ENCODE results near the gene AICDA.
"Not testable (repeated sequence)": the region's sequence is repeated elsewhere in the genome, so short reads cannot be mapped to it uniquely, and the experiment has no call there.

AICDA gene
- 0 reads per million in 2 donors for total RNA-seq

- no peak for DNase-seq
These were observed at the start of gene AICDA for GRCh38 chr12:8612629-8613028. Gene AICDA, minus strand, starts transcription at chr12:8612859. Its CDS starts 92 bp downstream, at chr12:8612767.

- DNase-seq = no peak
These were observed 49.1 kb upstream of the AICDA start for GRCh38 chr12:8661751-8662150.

- no peak for DNase-seq
These were observed 48.4 kb upstream of the AICDA start for GRCh38 chr12:8661016-8661415.

GRCh38 chr12:8658346-8658745 is 45.7 kb upstream of the AICDA start:
- DNase-seq = no peak

GRCh38 chr12:8655421-8655820 is 42.8 kb upstream of the AICDA start:
- DNase-seq = no peak

GRCh38 chr12:8648576-8649205 is 36.0 kb upstream of the AICDA start:
- DNase-seq = no peak

- DNase-seq = no peak
These were observed 35.3 kb upstream of the AICDA start for GRCh38 chr12:8647968-8648367.

- peak; percentile 8 for DNase-seq
These were observed 31.9 kb upstream of the AICDA start for GRCh38 chr12:8644345-8645248.

DNA sequence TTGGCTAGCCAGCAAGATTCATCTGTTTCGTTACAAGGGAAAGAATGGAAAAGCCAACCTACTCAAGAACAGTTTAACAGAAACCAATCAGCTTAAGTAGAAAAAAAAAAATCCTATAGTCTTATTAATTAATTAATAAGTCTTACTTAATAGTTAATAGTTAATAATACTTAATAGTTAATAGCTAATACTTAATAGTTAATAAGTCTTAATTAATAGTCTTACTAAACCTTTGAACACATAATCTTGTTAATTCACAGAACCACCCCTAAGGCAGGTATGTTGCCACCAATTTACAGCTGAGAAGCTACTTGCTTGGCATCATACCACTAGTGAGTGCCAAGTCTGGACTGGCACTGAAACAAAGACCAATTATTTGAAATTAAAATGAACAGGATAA is 30.1 kb upstream of the AICDA start:
- DNase-seq = no peak

GRCh38 chr12:8639936-8640335 is 27.3 kb upstream of the AICDA start:
- no peak for DNase-seq

DNA sequence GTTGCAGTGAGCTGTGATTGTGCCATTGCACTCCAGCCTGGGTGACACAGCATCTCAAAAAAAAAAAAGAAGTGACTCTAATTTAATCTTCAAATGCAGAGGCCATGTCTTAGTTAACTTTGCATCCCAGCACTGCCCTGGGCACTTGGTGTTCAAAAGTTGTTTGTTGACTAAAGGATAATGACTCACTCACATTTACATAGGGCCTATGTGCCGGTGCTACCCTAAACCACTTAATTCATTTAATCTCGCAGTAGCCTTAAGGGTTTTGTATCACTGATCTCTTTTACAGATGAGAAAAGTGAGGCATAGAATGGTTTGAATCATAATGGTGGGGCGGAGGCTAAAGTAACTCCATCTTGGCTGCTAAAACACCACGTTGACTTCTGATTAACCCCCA is 26.3 kb upstream of the AICDA start:
- no peak for DNase-seq

- no peak for DNase-seq
These were observed 25.0 kb upstream of the AICDA start for GRCh38 chr12:8637666-8638065.

GRCh38 chr12:8637244-8637643 is 24.6 kb upstream of the AICDA start:
- no peak for DNase-seq

DNA sequence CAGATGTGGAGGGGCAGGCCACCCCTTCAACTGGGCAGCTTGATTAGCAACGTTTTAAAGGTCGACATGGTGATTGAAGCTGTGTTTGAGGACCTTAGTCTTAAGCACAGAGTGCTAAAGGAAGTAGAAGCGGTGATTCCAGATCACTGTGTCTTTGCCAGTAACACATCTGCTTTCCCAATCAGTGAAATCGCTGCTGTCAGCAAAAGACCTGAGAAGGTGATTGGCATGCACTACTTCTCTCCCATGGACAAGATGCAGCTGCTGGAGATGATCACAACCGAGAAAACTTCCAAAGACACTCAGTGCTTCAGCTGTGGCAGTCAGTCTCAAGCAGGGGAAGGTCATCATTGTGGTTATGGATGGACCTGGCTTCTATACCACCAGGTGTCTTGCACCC is 23.9 kb upstream of the AICDA start:
- no peak for DNase-seq

DNA sequence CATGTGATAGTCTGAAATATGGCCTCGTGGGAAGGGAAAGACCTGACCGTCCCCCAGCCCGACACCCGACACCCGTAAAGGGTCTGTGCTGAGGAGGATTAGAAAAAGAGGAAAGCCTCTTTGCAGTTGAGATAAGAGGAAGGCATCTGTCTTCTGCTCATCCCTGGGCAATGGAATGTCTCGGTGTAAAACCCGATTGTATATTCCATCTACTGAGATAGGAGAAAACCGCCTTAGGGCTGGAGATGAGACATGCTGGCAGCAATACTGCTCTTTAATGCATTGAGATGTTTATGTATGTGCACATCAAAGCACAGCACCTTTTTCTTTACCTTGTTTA is 23.3 kb upstream of the AICDA start:
- DNase-seq = not testable (repeated sequence)

DNA sequence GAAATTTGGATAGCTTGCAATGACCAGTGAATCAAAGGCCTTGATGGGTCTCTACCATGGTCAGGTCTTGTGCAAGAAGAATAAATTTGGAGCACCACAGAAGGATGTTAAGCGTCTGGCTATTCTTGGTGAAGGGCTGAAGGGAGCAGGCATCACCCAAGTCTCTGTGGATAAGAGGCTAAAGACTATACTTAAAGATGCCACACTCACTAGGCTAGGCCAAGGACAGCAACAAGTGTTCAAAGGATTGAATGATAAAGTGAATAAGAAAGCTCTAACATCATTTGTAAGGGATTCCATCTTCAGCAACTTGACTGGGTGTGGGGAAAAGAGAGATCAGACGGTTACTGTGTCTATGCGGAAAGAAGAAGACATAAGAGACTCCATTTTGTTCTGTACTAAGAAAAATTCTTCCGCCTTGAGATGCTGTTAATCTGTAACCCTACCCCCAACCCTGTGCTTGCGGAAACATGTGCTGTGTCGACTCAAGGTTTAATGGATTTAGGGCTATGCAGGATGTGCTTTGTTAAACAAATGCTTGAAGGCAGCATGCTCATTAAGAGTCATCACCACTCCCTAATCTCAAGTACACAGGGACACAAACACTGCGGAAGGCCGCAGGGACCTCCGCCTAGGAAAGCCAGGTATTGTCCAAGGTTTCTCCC is 22.8 kb upstream of the AICDA start:
- DNase-seq = not testable (repeated sequence)

DNA sequence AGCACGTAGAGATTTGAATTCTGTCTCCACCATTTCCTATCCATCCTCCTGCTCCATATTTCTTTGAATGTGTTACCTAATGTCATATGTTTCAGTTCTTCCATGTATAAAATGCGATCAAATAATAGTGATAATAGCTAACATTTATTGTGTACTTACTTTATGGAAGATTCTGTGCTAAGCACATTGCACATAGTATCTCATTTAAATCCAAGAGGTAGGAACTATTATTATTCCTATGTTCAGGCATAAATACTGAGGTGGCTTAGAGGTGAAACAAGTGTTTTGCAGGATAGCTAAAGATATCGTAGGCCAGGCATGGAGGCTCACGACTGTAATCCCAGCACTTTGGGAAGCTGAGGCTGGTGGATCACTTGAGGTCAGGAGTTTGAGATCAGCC is 17.5 kb upstream of the AICDA start:
- no peak for DNase-seq

- no peak for DNase-seq
These were observed 16.9 kb upstream of the AICDA start for GRCh38 chr12:8629486-8630033.

GRCh38 chr12:8628731-8629130 is 16.1 kb upstream of the AICDA start:
- DNase-seq = no peak

GRCh38 chr12:8624750-8625149 is 12.1 kb upstream of the AICDA start:
- not testable (repeated sequence) for DNase-seq

DNA sequence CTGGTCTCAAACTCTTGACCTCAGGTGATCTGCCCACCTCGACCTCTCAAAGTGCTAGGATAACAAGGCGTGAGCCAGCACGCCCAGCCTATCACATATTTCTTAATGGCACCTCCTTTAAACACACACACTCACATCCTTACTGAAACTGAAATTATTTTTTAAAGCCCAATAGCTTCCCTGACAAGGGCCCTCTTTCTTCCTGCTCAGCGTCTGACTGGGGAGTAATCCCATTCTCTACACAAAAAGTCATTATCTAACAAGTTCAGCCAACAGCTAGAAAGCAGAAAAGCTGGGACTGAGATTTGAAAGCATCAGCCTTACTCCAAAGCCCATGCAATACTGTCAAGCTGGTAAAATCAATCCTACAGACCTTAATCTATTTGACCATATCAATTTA is 10.0 kb upstream of the AICDA start:
- DNase-seq = no peak

DNA sequence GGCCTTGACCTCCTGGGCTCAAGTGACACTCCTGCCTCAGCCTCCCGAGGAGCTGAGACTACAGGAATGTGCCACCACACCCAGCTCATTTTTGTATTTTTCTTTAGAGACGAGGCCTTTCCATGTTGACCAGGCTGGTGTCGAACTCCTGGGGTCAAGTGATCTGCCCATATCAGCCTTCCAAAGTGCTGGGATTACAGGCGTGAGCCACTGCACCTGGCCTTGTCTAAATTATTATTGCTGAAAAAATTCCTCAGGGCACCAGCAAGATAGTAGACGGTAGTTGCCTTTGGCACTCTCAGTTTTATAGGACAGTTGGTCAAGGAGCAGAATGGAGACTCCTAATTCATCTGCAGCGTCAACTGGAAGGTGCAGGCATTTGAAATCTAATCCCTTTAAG is 2.5 kb upstream of the AICDA start:
- no peak for DNase-seq

DNA sequence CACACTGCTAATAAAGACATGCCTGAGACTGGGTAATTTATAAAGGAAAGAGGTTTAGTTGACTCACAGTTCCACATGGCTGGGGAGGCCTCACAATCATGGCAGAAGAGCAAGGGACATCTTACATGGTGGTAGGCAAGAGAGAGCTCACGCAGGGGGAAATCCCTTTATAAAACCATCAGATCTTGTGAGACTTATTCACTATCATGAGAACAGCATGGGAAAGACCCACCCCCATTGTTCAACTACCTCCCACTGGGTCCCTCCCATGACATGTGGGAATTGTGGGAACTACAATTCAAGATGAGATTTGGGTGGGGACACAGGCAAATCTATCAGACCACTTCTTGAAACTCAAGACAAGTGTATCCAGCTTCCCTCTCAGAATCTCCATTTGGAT is 1.2 kb upstream of the AICDA start:
- DNase-seq = not testable (repeated sequence)

Data from T-helper 9 cell (primary cell).